Middle frontal gyrus (tissue), 1 donor: ENCODE results near the gene GLTP.

Experiments
- DNase-seq: peaks from one replicate; pipeline ENCODE4 v3.0.0-alpha.2; 2015; ENCODE audit warnings: low spot score; ENCODE audit errors: extremely low spot score

GLTP gene

GRCh38 chr12:109844983-109845823 is 35.1 kb downstream of the GLTP start:
- DNase-seq = peak; percentile 42

GRCh38 chr12:109844091-109844490 is 36.2 kb downstream of the GLTP start:
- DNase-seq = no peak

- no peak for DNase-seq
Observed at GRCh38 chr12:109842021-109842420, 38.3 kb downstream of the GLTP start.

- no peak for DNase-seq
Observed at GRCh38 chr12:109841356-109841755, 39.0 kb downstream of the GLTP start.

- no peak for DNase-seq
Observed at GRCh38 chr12:109840305-109841074, 39.9 kb downstream of the GLTP start.

GRCh38 chr12:109839444-109839843 is 40.9 kb downstream of the GLTP start:
- DNase-seq = no peak

- no peak for DNase-seq
Observed at GRCh38 chr12:109836916-109837315, 43.4 kb downstream of the GLTP start.

GRCh38 chr12:109835827-109836226 is 44.5 kb downstream of the GLTP start:
- DNase-seq = no peak

GRCh38 chr12:109833307-109834189 is 46.8 kb downstream of the GLTP start, which contains the start of gene TRPV4:
Gene TRPV4 (minus strand): TSS chr12:109833398. CDS start chr12:109814796, 18,602 bp downstream.
- DNase-seq = no peak

GRCh38 chr12:109832541-109833306 is 47.6 kb downstream of the GLTP start:
- DNase-seq = no peak

- no peak for DNase-seq
Observed at GRCh38 chr12:109831929-109832328, 48.4 kb downstream of the GLTP start.

GRCh38 chr12:109831365-109831764 is 49.0 kb downstream of the GLTP start:
- no peak for DNase-seq

- no peak for DNase-seq
Observed at GRCh38 chr12:109830718-109831117, 49.6 kb downstream of the GLTP start.

GRCh38 chr12:109830267-109830666 is 50.1 kb downstream of the GLTP start:
- DNase-seq = no peak

- no peak for DNase-seq
Observed at GRCh38 chr12:109829667-109830066, 50.7 kb downstream of the GLTP start.

GRCh38 chr12:109828754-109829511 is 51.4 kb downstream of the GLTP start:
- DNase-seq = no peak

GRCh38 chr12:109827566-109828550 is 52.5 kb downstream of the GLTP start:
- no peak for DNase-seq

GRCh38 chr12:109827080-109827479 is 53.3 kb downstream of the GLTP start:
- DNase-seq = no peak

- DNase-seq = no peak
Observed at GRCh38 chr12:109824731-109825130, 55.6 kb downstream of the GLTP start.
